ENCODE data around the gene EHD3.

EHD3 gene

DNA sequence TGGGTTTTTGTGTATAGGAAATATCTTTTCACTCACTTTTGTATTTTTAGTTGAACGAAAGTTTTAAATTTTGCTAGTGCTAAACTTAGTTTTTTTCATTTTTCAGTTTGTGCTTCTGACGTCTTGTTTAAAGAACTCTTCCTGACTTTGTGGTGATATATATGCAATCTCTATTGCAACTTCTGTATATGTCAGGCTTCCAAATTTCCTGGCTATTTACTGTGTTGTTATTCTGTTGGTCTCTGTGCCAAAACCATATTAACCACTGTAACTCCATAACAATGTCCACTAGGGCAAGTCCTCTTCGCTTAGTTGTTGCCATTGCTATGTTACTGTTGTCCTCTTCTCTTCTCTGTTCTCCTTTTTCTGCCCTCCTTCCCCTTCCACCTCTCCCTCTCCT is 3.2 kb upstream of the EHD3 start:
- ChIA-PET CTCF (interaction anchor here (0.8 to 1.6 kb wide), 2 partner anchors 11 to 87 kb away, joined by 3 read pairs; no protein-coding TSS in a partner anchor), POLR2A (no interaction called here)
- TF ChIP-seq, protein P1, sequence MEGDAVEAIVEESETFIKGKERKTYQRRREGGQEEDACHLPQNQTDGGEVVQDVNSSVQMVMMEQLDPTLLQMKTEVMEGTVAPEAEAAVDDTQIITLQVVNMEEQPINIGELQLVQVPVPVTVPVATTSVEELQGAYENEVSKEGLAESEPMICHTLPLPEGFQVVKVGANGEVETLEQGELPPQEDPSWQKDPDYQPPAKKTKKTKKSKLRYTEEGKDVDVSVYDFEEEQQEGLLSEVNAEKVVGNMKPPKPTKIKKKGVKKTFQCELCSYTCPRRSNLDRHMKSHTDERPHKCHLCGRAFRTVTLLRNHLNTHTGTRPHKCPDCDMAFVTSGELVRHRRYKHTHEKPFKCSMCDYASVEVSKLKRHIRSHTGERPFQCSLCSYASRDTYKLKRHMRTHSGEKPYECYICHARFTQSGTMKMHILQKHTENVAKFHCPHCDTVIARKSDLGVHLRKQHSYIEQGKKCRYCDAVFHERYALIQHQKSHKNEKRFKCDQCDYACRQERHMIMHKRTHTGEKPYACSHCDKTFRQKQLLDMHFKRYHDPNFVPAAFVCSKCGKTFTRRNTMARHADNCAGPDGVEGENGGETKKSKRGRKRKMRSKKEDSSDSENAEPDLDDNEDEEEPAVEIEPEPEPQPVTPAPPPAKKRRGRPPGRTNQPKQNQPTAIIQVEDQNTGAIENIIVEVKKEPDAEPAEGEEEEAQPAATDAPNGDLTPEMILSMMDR (IDR thresholded peaks at IDR 0.05; ENCODE audit: insufficient read depth, low read length, missing control alignments): no peak
- no peak overlapping the region for H3K4me3 ChIP-seq (ENCODE audit: low read depth, low read length)
- DNase-seq (ENCODE audit: low read depth, low spot score): no peak

DNA sequence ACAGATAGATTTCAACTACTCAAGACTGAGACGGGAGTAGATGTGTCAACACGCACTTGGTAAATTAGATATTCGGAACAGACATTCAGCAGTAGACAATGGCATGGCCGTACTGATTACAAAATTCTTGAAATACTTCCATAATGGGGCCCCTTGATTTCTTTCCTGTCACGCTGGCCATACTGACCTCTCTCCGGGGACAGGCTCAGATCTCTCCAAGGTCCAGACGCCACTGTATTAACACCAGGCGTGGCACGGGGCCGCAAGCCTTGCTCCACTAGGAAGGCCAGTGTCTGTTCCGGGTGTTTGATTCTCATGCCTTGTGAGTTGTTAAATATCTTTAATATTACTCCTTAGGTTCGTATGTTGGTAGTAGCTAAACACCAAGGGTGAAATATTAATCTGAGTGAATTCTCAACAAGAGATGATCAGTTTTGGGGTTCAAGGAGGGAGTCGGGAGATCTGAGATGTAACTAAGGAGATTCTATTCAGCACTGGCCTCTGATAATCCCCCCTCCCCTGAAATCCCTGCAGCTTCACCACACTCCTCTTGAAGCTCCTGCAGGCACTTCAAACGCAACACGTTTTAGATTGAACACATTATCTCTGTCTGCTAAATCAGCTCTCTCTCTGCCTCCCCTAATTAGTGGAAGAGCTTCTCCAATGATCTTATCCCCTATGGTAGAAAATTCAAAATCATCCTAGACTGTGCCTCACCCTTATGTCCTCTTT is 2.2 kb upstream of the EHD3 start:
- ChIA-PET POLR2A (no interaction called here), CTCF (interaction anchor here (1.2 to 6.6 kb wide), 5 partner anchors 33 to 518 kb away, joined by 3 to 72 read pairs (median 3); no protein-coding TSS in a partner anchor)
- DNase-seq (ENCODE audit: low read depth, low spot score): no peak
- no peak overlapping the region for H3K4me3 ChIP-seq (ENCODE audit: low read depth, low read length)
- TF ChIP-seq, protein P1 (IDR thresholded peaks at IDR 0.05; ENCODE audit: insufficient read depth, low read length, missing control alignments): no peak

DNA sequence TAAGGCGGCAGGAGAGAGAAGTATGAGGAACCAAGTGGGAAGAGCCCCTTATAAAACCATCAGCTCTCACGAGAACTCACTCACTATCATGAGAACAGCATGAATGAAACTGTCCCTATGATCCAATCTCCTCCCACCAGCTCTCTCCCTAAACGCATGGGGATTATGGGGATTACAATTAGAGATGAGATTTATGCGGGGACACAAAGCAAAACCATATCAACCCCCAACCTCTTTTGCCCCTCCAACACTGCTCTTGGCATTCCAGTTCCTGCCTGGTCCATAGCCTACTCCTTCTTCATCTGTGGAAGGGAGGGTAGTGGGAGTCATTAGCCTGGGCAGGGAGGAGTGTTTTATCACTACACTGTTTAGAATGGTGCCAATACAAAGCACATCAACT is 1.4 kb upstream of the EHD3 start:
- H3K4me3 ChIP-seq (ENCODE audit: low read depth, low read length): no peak overlapping the region
- CTCF ChIA-PET: interaction anchor here (0.8 to 6.6 kb wide), 7 partner anchors 21 to 519 kb away, joined by 3 to 72 read pairs (median 3); no protein-coding TSS in a partner anchor
- DNase-seq (ENCODE audit: low read depth, low spot score): no peak
- TF ChIP-seq, protein P1 (IDR thresholded peaks at IDR 0.05; ENCODE audit: insufficient read depth, low read length, missing control alignments): no peak
- POLR2A ChIA-PET: no interaction called here

DNA sequence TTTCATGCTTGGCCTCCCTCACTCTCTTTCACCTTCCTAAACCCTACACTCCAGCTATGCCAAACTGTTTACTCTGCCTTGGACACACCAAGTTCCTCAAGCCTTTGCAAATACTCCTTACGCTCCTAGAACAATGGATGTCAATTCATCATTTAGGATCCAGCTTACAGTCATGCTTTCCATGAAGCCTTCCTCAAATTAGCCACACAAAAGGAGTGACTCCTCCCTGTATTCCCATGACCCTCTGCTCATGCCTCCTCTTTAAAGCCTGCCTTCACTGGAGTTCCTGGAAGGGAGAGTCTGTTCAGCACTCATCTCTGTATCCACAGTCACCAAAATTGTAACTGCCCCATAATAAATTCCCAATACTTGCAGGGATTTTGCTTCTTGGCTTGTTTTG is 721 bp upstream of the EHD3 start:
- no peak overlapping the region for H3K4me3 ChIP-seq (ENCODE audit: low read depth, low read length)
- CTCF ChIA-PET: interaction anchor here (0.8 to 6.6 kb wide), 14 partner anchors 10 to 290 kb away, joined by 3 to 72 read pairs (median 5); no protein-coding TSS in a partner anchor

DNA sequence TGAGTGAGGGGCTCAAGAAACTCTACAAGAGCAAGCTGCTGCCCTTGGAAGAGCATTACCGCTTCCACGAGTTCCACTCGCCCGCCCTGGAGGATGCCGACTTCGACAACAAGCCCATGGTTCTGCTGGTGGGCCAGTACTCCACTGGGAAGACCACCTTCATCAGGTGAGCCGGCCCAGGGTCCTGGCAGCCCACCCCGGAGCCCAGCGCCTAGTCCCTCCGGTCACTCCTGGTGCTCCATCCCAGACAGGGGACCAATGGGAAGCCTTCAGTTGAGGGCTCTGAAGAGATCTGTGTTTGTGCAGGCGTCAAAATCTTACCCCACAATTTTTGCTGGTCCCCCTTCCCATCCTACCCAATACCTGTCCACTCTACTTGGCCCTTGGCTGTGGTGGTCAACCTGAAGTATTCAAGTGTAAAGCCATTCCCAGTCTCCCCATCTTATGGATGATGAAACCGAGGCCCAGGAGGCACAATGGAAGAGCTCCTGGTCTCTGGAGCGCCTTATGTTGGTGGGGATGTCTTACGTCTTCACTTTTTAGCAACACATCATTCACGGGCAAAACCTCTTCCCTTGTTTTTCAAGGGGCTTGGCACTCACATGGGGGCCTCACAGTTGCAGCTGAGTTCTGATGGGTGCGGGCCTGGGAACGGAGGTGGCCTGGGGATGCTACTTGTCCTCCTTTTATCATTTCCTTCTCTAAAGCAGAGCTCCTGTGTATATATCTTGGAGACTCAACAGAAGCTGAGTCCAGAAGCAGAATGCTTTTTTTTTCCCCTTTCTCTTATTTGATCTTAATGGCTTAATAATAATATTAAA is 941 bp downstream of the EHD3 start:
- CTCF ChIA-PET: interaction anchor here (0.6 to 6.6 kb wide), 8 partner anchors 18 to 288 kb away, joined by 3 to 72 read pairs (median 4); partner anchors contain the start of gene CAPN14
- POLR2A ChIA-PET: no interaction called here
- no peak for DNase-seq (ENCODE audit: low read depth, low spot score)
- TF ChIP-seq, protein P1 (IDR thresholded peaks at IDR 0.05; ENCODE audit: insufficient read depth, low read length, missing control alignments): no peak
- H3K4me3 ChIP-seq (ENCODE audit: low read depth, low read length): peak overlapping the region; percentile 79

More for the DNA sequence above, 721 bp upstream of the EHD3 start:
- POLR2A ChIA-PET: interaction anchor here (0.8 to 1.0 kb wide), 4 partner anchors 98 to 207 kb away, joined by 3 to 6 read pairs (median 4); no protein-coding TSS in a partner anchor
- TF ChIP-seq, protein P1 (IDR thresholded peaks at IDR 0.05; ENCODE audit: insufficient read depth, low read length, missing control alignments): no peak
- DNase-seq (ENCODE audit: low read depth, low spot score): no peak

DNA sequence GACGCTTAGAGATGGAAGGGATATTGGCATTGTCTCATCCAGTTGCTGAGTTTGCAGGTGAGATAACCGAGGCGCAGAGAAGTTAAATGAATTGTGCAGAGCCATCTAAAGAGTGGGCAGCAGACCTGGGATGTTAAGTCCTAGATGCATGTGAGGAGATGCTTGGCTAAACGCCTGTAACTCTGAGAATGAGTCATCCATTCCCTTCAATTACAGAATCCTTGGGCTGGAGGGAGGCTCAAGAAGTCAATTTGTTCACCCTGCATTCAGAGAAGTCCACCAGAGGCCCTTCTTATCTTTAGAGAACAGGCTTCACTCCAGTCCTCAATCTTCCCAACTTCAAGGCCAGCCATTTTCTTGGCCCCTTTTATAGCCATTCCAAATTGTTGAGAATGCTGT is 1.6 kb downstream of the EHD3 start:
- CTCF ChIA-PET: interaction anchor here (0.6 to 6.6 kb wide), 4 partner anchors 94 to 287 kb away, joined by 3 to 72 read pairs (median 4); no protein-coding TSS in a partner anchor
- H3K4me3 ChIP-seq (ENCODE audit: low read depth, low read length): peak overlapping the region; percentile 36
- POLR2A ChIA-PET: no interaction called here
- TF ChIP-seq, protein P1 (IDR thresholded peaks at IDR 0.05; ENCODE audit: insufficient read depth, low read length, missing control alignments): no peak
- peak; percentile 65 for DNase-seq (ENCODE audit: low read depth, low spot score)
